Transverse colon (tissue), 3 donors: ENCODE data around the gene RSPRY1.

Source experiments
- CTCF ChIP-seq, 5 experiments: fragments of 200-600 bp in 3 of 5; fragments of 450-650 bp in 2 of 5; sonication (generic) in 3 of 5; IDR thresholded peaks; 1 replicate in 2 of 5; 2 replicates in 3 of 5; pipeline ENCODE4 v1.5.1; 2016 to 2017; ENCODE audit warnings: antibody characterized with exemption in 5 of 5, inconsistent platforms in 3 of 5, mild to moderate bottlenecking in 2 of 5, moderate library complexity in 1 of 5
- EP300 ChIP-seq: sonication (generic); formaldehyde crosslinking; IDR thresholded peaks from one replicate; pipeline ENCODE4 v1.6.1; 2017; ENCODE audit warnings: antibody characterized with exemption, low read depth
- POLR2A ChIP-seq: fragments of 450-650 bp; IDR thresholded peaks from one replicate; pipeline ENCODE4 v1.6.1; 2016; ENCODE audit warnings: antibody characterized with exemption, mild to moderate bottlenecking, moderate library complexity

- no peak for TF ChIP-seq EP300
- TF ChIP-seq POLR2A = no peak
- TF ChIP-seq CTCF (IDR thresholded peaks at IDR 0.05) = no peak
These were observed 19.7 kb upstream of the RSPRY1 start for GRCh38 chr16:57166451-57166850.
